Bladder microvascular endothelial cell (primary cell): ENCODE results near the gene ENTPD3. TPM values are rescaled to one million over a fixed set of nuclear protein-coding genes. Genes with fewer than 3 reads are reported as not detected.

Experiments
- total RNA-seq: library from RNA; depleted of rRNA; stranded (reverse); fragments of >200 nt; gene quantifications from 2 replicates; pipeline ENCODE4 v1.2.3, GENCODE V29; 2014

Gene ENTPD3
- total RNA-seq = not detected in 2 replicates

GRCh38 chr3:40387001-40387894 is at the start of gene ENTPD3:
TSS of gene ENTPD3 (plus strand) at chr3:40387184. CDS start at chr3:40388058, 874 bp downstream.

DNA sequence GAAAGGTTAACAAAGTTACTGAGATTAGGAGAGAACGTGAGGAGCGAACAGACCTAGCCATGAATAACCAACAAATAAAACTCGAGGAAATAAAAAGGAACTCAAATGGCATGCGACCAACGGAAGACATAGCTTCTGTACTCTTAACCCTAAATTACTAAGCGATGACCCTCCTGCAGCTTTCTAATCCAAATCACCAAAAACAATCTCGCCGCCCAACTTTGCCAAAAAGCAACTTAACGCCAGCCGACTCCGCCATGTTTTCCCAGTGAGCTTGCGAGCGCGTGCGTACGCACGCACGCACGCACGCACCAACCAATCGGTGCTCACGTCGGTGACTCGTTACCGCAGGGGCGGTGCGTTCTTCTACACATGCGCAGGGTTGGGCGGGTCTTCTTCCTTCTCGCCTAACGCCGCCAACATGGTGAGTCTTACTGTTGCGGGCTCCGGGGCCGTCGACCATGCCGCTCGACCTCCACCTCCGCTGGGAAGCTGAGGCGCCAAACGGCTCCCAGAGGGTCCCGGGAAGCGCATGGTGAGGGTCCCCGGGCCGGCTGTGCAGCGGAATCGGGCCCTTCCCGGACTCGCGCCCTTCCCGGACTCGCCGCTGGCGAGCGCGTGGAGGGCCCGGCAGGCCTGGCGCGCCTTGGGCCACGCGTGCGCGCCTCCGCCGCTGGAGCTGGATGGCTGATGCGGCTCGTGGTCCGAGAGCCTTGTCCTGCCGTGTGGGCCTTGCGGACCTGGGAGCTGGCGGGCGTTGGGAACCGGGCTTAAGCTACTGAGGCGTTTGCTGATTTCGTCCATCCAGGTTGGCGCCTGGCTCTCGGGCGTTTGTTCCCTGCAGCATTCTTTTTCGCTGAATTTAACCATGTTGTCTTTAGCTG is 70.2 kb downstream of the ENTPD3 start, which contains the start of gene RPL14:
TSS of gene RPL14 (plus strand) at position 400 of the 884 bp plus-strand sequence. CDS start at position 533, 133 bp downstream.

DNA sequence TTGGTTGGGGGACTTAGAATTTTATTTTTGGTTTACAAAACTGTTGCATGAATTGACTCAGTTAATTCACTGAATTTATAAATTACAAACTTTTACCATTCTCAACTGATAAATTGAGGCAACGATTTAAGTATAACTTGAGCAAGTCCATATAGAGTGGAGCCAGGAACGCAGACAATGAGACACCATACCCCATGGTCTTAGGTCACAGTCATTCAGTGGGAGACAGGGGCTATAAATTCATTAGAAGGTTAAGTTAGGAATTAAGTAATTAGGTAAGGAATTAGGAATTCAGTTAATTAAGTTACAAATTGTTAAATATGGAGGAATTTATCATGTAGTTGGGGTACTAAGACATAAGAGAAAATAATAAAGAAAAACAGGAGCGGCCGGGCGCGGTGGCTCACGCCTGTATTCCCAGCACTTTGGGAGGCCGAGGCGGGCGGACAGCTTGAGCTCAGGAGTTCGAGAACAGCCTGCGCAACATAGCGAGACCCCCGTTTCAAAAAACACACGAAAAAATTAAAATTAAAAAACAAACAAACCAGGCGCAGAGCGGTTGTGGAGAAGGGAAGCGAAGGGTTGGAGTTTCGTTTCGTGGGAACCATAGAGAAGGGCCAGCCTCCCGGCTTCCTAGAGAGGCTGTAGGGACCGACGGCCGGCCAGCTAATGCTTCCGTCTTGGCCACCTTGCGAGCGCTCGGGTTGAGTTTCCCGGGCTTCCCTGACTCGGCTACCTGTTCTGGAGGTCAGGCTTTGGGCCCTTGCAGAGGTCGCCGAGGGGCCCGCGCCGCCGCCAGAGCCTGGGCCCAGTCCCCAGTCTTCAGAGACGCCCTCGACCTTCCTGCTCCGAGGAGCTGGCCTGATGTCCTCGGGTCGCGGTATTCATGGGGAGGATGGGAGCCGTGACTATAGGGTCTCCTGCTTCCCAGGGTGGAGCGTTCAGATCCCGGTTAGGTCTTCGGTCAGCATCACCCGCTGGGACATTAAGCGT is 89.8 kb downstream of the ENTPD3 start, which contains the start of gene ZNF619:
TSS of gene ZNF619 (plus strand) at position 645 of the 993 bp plus-strand sequence. CDS start 858 bp downstream, outside the sequence.

Other genes with a start within 250 kb of the ENTPD3 start
- 12.8 and 15.8 TPM in 2 replicates for gene EIF1B, start 77.5 kb upstream of the ENTPD3 start, total RNA-seq
- gene RPL14, start 70.2 kb downstream of the ENTPD3 start, total RNA-seq = 393 and 462 TPM in 2 replicates
- gene ZNF619, start 89.9 kb downstream of the ENTPD3 start, total RNA-seq = 4.4 and 8.1 TPM in 2 replicates
- 2.8 and 7.2 TPM in 2 replicates for gene ZNF620, start 118.9 kb downstream of the ENTPD3 start, total RNA-seq
- 5.8 and 13.5 TPM in 2 replicates for gene ZNF621, start 137.8 kb downstream of the ENTPD3 start, total RNA-seq